ENCODE measurements around the gene RPS6KA5. TPM values are rescaled to one million over a fixed set of nuclear protein-coding genes. Genes with fewer than 3 reads are reported as not detected.
A peak's percentile ranks its signal among the peaks of the same experiment; 100 is the strongest.

Gene RPS6KA5
- total and polyA plus RNA-seq, 2 donors from 2014 or later = 0.95 to 9.4 TPM

- Histone ChIP-seq H3K27ac (ENCODE audit: low read depth in 2 of 2, low read length in 2 of 2) (no peak overlapping the region), H3K9me3 (ENCODE audit: control insufficient read depth in 2 of 3, insufficient read depth in 1 of 3, low read length in 3 of 3) (no peaks in the 10 kb centered on the region), H3K36me3 (ENCODE audit: control insufficient read depth in 2 of 3, insufficient read depth in 3 of 3, low read length in 3 of 3) (no peaks in the 10 kb centered on the region), H3K27me3 (ENCODE audit: control insufficient read depth, insufficient read depth, low read length) (no peaks in the 10 kb centered on the region), H3K9ac (ENCODE audit: low read length in 3 of 3) (no peak overlapping the region), H3K4me1 (ENCODE audit: control insufficient read depth in 2 of 3, insufficient read depth in 2 of 3, low read depth in 1 of 3, low read length in 3 of 3) (no peaks in the 10 kb centered on the region), H3K4me3 (ENCODE audit: low read length in 3 of 3) (no peak overlapping the region)
- TF ChIP-seq, protein P1, sequence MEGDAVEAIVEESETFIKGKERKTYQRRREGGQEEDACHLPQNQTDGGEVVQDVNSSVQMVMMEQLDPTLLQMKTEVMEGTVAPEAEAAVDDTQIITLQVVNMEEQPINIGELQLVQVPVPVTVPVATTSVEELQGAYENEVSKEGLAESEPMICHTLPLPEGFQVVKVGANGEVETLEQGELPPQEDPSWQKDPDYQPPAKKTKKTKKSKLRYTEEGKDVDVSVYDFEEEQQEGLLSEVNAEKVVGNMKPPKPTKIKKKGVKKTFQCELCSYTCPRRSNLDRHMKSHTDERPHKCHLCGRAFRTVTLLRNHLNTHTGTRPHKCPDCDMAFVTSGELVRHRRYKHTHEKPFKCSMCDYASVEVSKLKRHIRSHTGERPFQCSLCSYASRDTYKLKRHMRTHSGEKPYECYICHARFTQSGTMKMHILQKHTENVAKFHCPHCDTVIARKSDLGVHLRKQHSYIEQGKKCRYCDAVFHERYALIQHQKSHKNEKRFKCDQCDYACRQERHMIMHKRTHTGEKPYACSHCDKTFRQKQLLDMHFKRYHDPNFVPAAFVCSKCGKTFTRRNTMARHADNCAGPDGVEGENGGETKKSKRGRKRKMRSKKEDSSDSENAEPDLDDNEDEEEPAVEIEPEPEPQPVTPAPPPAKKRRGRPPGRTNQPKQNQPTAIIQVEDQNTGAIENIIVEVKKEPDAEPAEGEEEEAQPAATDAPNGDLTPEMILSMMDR (IDR thresholded peaks at IDR 0.05; ENCODE audit: borderline replicate concordance, extremely low read depth, insufficient read depth) = no peak
- DNase-seq (no peak), FAIRE-seq (no peak)
- intact Hi-C loops (cut with DNase I) = no loop called here
These were observed 80.9 kb downstream of the RPS6KA5 start for GRCh38 chr14:90979515-90979914.

- no peaks in the 10 kb centered on the region for H3K27me3 ChIP-seq (ENCODE audit: control insufficient read depth, insufficient read depth, low read length)
- FAIRE-seq (peak; percentile 79), DNase-seq (peak in 1 of 5 donors; percentile 7)
- H3K9me3 ChIP-seq (ENCODE audit: control insufficient read depth in 2 of 3, insufficient read depth in 1 of 3, low read length in 3 of 3) = no peaks in the 10 kb centered on the region
- H3K36me3 ChIP-seq (ENCODE audit: control insufficient read depth in 2 of 3, insufficient read depth in 3 of 3, low read length in 3 of 3) = no peaks in the 10 kb centered on the region
- H3K4me1 ChIP-seq (ENCODE audit: control insufficient read depth in 2 of 3, insufficient read depth in 2 of 3, low read depth in 1 of 3, low read length in 3 of 3) = no peaks in the 10 kb centered on the region
- intact Hi-C loops (cut with DNase I) = no loop called here
- TF ChIP-seq, protein P1 (IDR thresholded peaks at IDR 0.05; ENCODE audit: borderline replicate concordance, extremely low read depth, insufficient read depth) = no peak
- H3K9ac ChIP-seq (ENCODE audit: low read length in 3 of 3) = no peak overlapping the region
- H3K27ac ChIP-seq (ENCODE audit: low read depth in 2 of 2, low read length in 2 of 2) = no peak overlapping the region
- H3K4me3 ChIP-seq (ENCODE audit: low read length in 3 of 3) = no peak overlapping the region
These were observed 84.3 kb downstream of the RPS6KA5 start for GRCh38 chr14:90976101-90976500.

- DNase-seq = no peak
- Histone ChIP-seq H3K4me1 (ENCODE audit: control insufficient read depth in 2 of 3, insufficient read depth in 2 of 3, low read depth in 1 of 3, low read length in 3 of 3) (no peaks in the 10 kb centered on the region), H3K9ac (ENCODE audit: low read length in 3 of 3) (no peak overlapping the region)
These were observed 88.8 kb downstream of the RPS6KA5 start for GRCh38 chr14:90971687-90972086.

More at GRCh38 chr14:90971687-90972086, 88.8 kb downstream of the RPS6KA5 start:
- Histone ChIP-seq H3K9me3 (ENCODE audit: control insufficient read depth in 2 of 3, insufficient read depth in 1 of 3, low read length in 3 of 3) (no peaks in the 10 kb centered on the region), H3K4me3 (ENCODE audit: low read length in 3 of 3) (no peak overlapping the region), H3K27ac (ENCODE audit: low read depth in 2 of 2, low read length in 2 of 2) (no peak overlapping the region), H3K27me3 (ENCODE audit: control insufficient read depth, insufficient read depth, low read length) (no peaks in the 10 kb centered on the region), H3K36me3 (ENCODE audit: control insufficient read depth in 2 of 3, insufficient read depth in 3 of 3, low read length in 3 of 3) (no peaks in the 10 kb centered on the region)
- intact Hi-C loops (cut with DNase I) = no loop called here
- no peak for FAIRE-seq
- TF ChIP-seq, protein P1 (IDR thresholded peaks at IDR 0.05; ENCODE audit: borderline replicate concordance, extremely low read depth, insufficient read depth) = no peak
